Keratinocyte (primary cell): ENCODE results near the gene ATP2B2. TPM values are rescaled to one million over a fixed set of nuclear protein-coding genes. Genes with fewer than 3 reads are reported as not detected.

Experiments
- DNase-seq: peaks from one replicate; pipeline ENCODE4 v3.0.0-alpha.2; 2011; ENCODE audit warnings: low read depth, missing footprints, low spot score
- FAIRE-seq: peaks from 2 replicates; lab custom pipeline; 2011; peaks lifted over from hg19 to GRCh38; lab: Jason Lieb, UNC
- H2AFZ ChIP-seq: 2 replicates; pipeline ENCODE4 v1.6.0; 2012; ENCODE audit warnings: low read length, control low read depth, inconsistent platforms; ENCODE audit not compliant: control insufficient read depth
- H3K27ac ChIP-seq: 2 replicates; pipeline ENCODE4 v1.5.1; 2011; ENCODE audit warnings: low read length; ENCODE audit not compliant: control insufficient read depth, insufficient read depth
- H3K27me3 ChIP-seq: 3 replicates; pipeline ENCODE4 v1.6.0; 2011; ENCODE audit warnings: low read length; ENCODE audit not compliant: control insufficient read depth, insufficient read depth; ENCODE audit errors: extremely low read depth
- H3K36me3 ChIP-seq, 2 experiments: 2 replicates in 1 of 2; 3 replicates in 1 of 2; pipeline ENCODE4 v1.5.1; 2011; ENCODE audit warnings: low read length in 2 of 2, mild to moderate bottlenecking in 1 of 2; ENCODE audit not compliant: control insufficient read depth in 2 of 2, insufficient read depth in 2 of 2; ENCODE audit errors: extremely low read depth in 1 of 2
- H3K4me1 ChIP-seq: 3 replicates; pipeline ENCODE4 v1.5.1; 2011; ENCODE audit warnings: low read length; ENCODE audit not compliant: control insufficient read depth, insufficient read depth; ENCODE audit errors: extremely low read depth
- H3K4me2 ChIP-seq: 3 replicates; pipeline ENCODE4 v1.6.0; 2011; ENCODE audit warnings: low read depth, low read length; ENCODE audit not compliant: control insufficient read depth, insufficient read depth; ENCODE audit errors: extremely low read depth
- H3K4me3 ChIP-seq, 3 experiments: fragments of 200-600 bp in 1 of 3; sonication (generic) in 1 of 3; 2 replicates in 2 of 3; 3 replicates in 1 of 3; pipeline ENCODE4 v1.5.1; 2011 to 2016; ENCODE audit warnings: low read length in 3 of 3, mild to moderate bottlenecking in 3 of 3, control low read depth in 2 of 3, inconsistent platforms in 1 of 3, low read depth in 1 of 3, mixed read lengths in 1 of 3, mixed run types in 1 of 3, moderate library complexity in 1 of 3; ENCODE audit not compliant: control insufficient read depth in 2 of 3, insufficient read depth in 2 of 3; ENCODE audit errors: extremely low read depth in 1 of 3
- H3K79me2 ChIP-seq: 2 replicates; pipeline ENCODE4 v1.6.0; 2012; ENCODE audit warnings: low read length; ENCODE audit not compliant: control insufficient read depth, insufficient read depth
- H3K9ac ChIP-seq: 3 replicates; pipeline ENCODE4 v1.6.0; 2011; ENCODE audit warnings: low read length; ENCODE audit not compliant: control insufficient read depth, insufficient read depth; ENCODE audit errors: extremely low read depth
- H3K9me1 ChIP-seq: 3 replicates; pipeline ENCODE4 v1.6.0; 2011; ENCODE audit warnings: low read length; ENCODE audit not compliant: control insufficient read depth, insufficient read depth; ENCODE audit errors: extremely low read depth
- H3K9me3 ChIP-seq: 2 replicates; pipeline ENCODE4 v1.5.1; 2012; ENCODE audit warnings: low read depth, low read length; ENCODE audit not compliant: control insufficient read depth
- H4K20me1 ChIP-seq: 3 replicates; pipeline ENCODE4 v1.6.0; 2011; ENCODE audit warnings: low read length; ENCODE audit not compliant: control insufficient read depth, insufficient read depth; ENCODE audit errors: extremely low read depth
- EZH2 ChIP-seq: IDR thresholded peaks from one replicate; pipeline ENCODE4 v1.6.1; 2012; ENCODE audit warnings: inconsistent platforms, mild to moderate bottlenecking, low read length, moderate library complexity
- dilution Hi-C: fragments of 300-500 bp; cut with MboI; formaldehyde crosslinking; loops from one replicate; pipeline ENCODE4 v1.7.0; 2020; ENCODE audit warnings: low sequenced_read_pairs; ENCODE audit not compliant: extremely low pct_ligation_motif_present
- polyA plus RNA-seq, 5 experiments: library from polyadenylated mRNA; depleted of rRNA in 3 of 5; stranded (reverse) in 3 of 5; stranded (forward) in 1 of 5; unstranded in 1 of 5; fragments of >200 nt; gene quantifications; 1 replicate in 1 of 5; 2 replicates in 3 of 5; 3 replicates in 1 of 5; pipeline versions ENCODE4 v1.2.1 to v1.2.3, GENCODE V29; 2011 to 2012; ENCODE audit warnings: missing spikeins in 2 of 5, low read depth in 1 of 5, low replicate concordance in 1 of 5
- TF ChIP-seq, protein P1 (sequence below), 3 experiments: IDR thresholded peaks in 1 of 3; conservative IDR thresholded peaks in 1 of 3; optimal IDR thresholded peaks in 1 of 3; 2 replicates in 2 of 3; 3 replicates in 1 of 3; pipeline versions ENCODE3 to v1.5.1; 2011; ENCODE audit warnings: low read length in 3 of 3, mild to moderate bottlenecking in 3 of 3, moderate library complexity in 2 of 3, control low read depth in 1 of 3, inconsistent platforms in 1 of 3; ENCODE audit not compliant: insufficient read depth in 2 of 3; ENCODE audit errors: extremely low read depth in 1 of 3

Gene ATP2B2
- polyA plus RNA-seq, 1 donor (not counting 4 experiments of a cell fraction or from before 2014, with no cell fraction given): not detected

- Histone ChIP-seq H3K9ac (no peak overlapping the region), H3K4me2 (no peak overlapping the region), H3K36me3 (no peaks in the 10 kb centered on the region), H3K9me1 (no peaks in the 10 kb centered on the region), H3K4me1 (no peaks in the 10 kb centered on the region), H2AFZ (no peak overlapping the region), H3K4me3 (no peak overlapping the region), H3K27ac (no peak overlapping the region), H3K79me2 (no peaks in the 10 kb centered on the region), H3K27me3 (no peaks in the 10 kb centered on the region), H3K9me3 (no peaks in the 10 kb centered on the region), H4K20me1 (peaks cover 3% of the 10 kb centered on the region)
- DNase-seq: no peak
- dilution Hi-C loops: no loop called here
- FAIRE-seq: no peak
- TF ChIP-seq EZH2: no peak
- TF ChIP-seq, protein P1, sequence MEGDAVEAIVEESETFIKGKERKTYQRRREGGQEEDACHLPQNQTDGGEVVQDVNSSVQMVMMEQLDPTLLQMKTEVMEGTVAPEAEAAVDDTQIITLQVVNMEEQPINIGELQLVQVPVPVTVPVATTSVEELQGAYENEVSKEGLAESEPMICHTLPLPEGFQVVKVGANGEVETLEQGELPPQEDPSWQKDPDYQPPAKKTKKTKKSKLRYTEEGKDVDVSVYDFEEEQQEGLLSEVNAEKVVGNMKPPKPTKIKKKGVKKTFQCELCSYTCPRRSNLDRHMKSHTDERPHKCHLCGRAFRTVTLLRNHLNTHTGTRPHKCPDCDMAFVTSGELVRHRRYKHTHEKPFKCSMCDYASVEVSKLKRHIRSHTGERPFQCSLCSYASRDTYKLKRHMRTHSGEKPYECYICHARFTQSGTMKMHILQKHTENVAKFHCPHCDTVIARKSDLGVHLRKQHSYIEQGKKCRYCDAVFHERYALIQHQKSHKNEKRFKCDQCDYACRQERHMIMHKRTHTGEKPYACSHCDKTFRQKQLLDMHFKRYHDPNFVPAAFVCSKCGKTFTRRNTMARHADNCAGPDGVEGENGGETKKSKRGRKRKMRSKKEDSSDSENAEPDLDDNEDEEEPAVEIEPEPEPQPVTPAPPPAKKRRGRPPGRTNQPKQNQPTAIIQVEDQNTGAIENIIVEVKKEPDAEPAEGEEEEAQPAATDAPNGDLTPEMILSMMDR (optimal IDR thresholded peaks at IDR 0.05 in 1 of 3, IDR thresholded peaks at IDR 0.05 in 1 of 3, conservative IDR thresholded peaks at IDR 0.05 in 1 of 3; ENCODE audit: extremely low read depth in 1 of 3, insufficient read depth in 2 of 3, low read length in 3 of 3): no peak
Observed at GRCh38 chr3:10404876-10405275, 100.5 kb downstream of the ATP2B2 start.

GRCh38 chr3:10404377-10404776, 101.0 kb downstream of the ATP2B2 start:
- H3K79me2 ChIP-seq: no peaks in the 10 kb centered on the region

More at GRCh38 chr3:10404377-10404776, 101.0 kb downstream of the ATP2B2 start:
- FAIRE-seq (no peak), DNase-seq (no peak)
- peaks cover 3% of the 10 kb centered on the region for H4K20me1 ChIP-seq
- H3K9me1 ChIP-seq: no peaks in the 10 kb centered on the region
- no peaks in the 10 kb centered on the region for H3K27me3 ChIP-seq
- dilution Hi-C loops: no loop called here
- no peaks in the 10 kb centered on the region for H3K36me3 ChIP-seq
- no peaks in the 10 kb centered on the region for H3K9me3 ChIP-seq
- no peak overlapping the region for H3K9ac ChIP-seq
- H2AFZ ChIP-seq: no peak overlapping the region
- no peak overlapping the region for H3K4me2 ChIP-seq
- H3K4me1 ChIP-seq: no peaks in the 10 kb centered on the region
- H3K27ac ChIP-seq: no peak overlapping the region
- no peak for TF ChIP-seq EZH2
- TF ChIP-seq, protein P1 (optimal IDR thresholded peaks at IDR 0.05 in 1 of 3, IDR thresholded peaks at IDR 0.05 in 1 of 3, conservative IDR thresholded peaks at IDR 0.05 in 1 of 3; ENCODE audit: extremely low read depth in 1 of 3, insufficient read depth in 2 of 3, low read length in 3 of 3): no peak
- no peak overlapping the region for H3K4me3 ChIP-seq
